ENCODE measurements around the gene CCDC24.

The CCDC24 gene

DNA sequence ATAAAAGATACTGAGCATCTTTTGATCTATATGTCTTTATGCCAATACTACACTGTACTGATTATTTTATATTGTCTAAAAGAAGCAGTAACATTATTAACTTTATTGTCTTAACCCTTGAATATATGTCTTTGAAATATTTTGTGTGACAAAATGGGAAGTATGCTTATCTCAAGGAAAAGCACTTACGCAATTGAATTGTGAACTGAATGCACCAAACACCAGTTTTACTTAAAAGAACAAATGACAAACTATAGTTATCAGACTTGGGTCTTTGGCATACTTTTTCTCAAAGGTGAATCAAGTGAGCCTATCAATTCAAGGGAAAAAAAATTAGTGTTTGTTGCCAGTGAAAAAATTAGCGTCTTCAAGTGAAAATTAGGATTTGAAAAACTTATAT lies 49.0 kb downstream of the CCDC24 start:
- DNase-seq (ENCODE audit: low read depth): peak; percentile 9

DNA sequence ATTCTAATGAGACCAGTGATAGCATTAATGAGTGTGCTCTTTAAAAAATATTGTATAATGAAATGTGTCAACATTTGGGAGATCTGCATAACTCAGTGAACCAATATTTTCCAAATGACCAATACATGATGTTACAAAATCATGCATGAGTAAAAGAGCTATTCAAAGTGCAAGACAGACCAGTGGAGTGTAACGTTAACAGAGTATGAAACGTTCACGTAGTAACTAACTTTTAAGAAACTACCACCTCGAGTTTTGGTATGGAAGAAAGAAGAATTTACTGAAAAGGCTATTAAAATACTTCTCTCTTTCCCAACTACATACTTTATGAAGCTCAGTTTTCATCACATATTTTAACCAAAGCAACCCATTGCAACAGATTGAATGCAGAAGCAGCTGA lies 49.4 kb downstream of the CCDC24 start:
- peak; percentile 33 for DNase-seq (ENCODE audit: low read depth)

GRCh38 chr1:44043176-44044070 lies 52.0 kb downstream of the CCDC24 start:
- DNase-seq (ENCODE audit: low read depth): no peak

- peak; percentile 6 for DNase-seq (ENCODE audit: low read depth)
Measured at GRCh38 chr1:44044071-44044801, 52.8 kb downstream of the CCDC24 start.

GRCh38 chr1:44045064-44045463 lies 53.7 kb downstream of the CCDC24 start:
- no peak for DNase-seq (ENCODE audit: low read depth)
